Smooth muscle cell (in vitro differentiated cells): ENCODE measurements around the gene CPZ. TPM values are rescaled to one million over a fixed set of nuclear protein-coding genes. Genes with fewer than 3 reads are reported as not detected.

ENCODE experiments used
- DNase-seq: peaks from one replicate; lab custom pipeline; 2025; ENCODE audit not compliant: unreplicated experiment; lab: John Stamatoyannopoulos, UW
- H2AFZ ChIP-seq: fragments of 200-600 bp; sonication (generic); 2 replicates; pipeline ENCODE4 v1.6.0; 2016; ENCODE audit warnings: antibody characterized with exemption, low read depth, mild to moderate bottlenecking
- H3F3A ChIP-seq: fragments of 200-600 bp; sonication (generic); 2 replicates; pipeline ENCODE4 v1.6.0; 2017; ENCODE audit warnings: antibody characterized with exemption, low read depth
- H3K27ac ChIP-seq: fragments of 200-600 bp; sonication (generic); 2 replicates; pipeline ENCODE4 v1.5.1; 2016; ENCODE audit warnings: low read depth, mild to moderate bottlenecking
- H3K27me3 ChIP-seq: fragments of 200-600 bp; sonication (generic); 2 replicates; pipeline ENCODE4 v1.6.1; 2016; ENCODE audit warnings: low read depth, mild to moderate bottlenecking
- H3K36me3 ChIP-seq: fragments of 200-600 bp; sonication (generic); 2 replicates; pipeline ENCODE4 v1.5.1; 2016; ENCODE audit warnings: low read depth
- H3K4me1 ChIP-seq: fragments of 200-600 bp; sonication (generic); 2 replicates; pipeline ENCODE4 v1.5.1; 2016; ENCODE audit warnings: low read depth
- H3K4me2 ChIP-seq: fragments of 200-600 bp; sonication (generic); 2 replicates; pipeline ENCODE4 v1.6.0; 2016; ENCODE audit warnings: mild to moderate bottlenecking
- H3K4me3 ChIP-seq: fragments of 200-600 bp; sonication (generic); 2 replicates; pipeline ENCODE4 v1.5.1; 2016; ENCODE audit warnings: mild to moderate bottlenecking
- H3K79me2 ChIP-seq: fragments of 200-600 bp; sonication (generic); 2 replicates; pipeline ENCODE4 v1.6.0; 2016; ENCODE audit warnings: low read depth, mild to moderate bottlenecking
- H3K9ac ChIP-seq: fragments of 200-600 bp; sonication (generic); 2 replicates; pipeline ENCODE4 v1.6.0; 2016; ENCODE audit warnings: low read depth
- H3K9me3 ChIP-seq: fragments of 200-600 bp; sonication (generic); replicated peaks from 2 replicates; pipeline ENCODE4 v1.5.1; 2016; ENCODE audit warnings: low read depth
- H4K20me1 ChIP-seq: fragments of 200-600 bp; sonication (generic); 2 replicates; pipeline ENCODE4 v1.6.0; 2016; ENCODE audit warnings: low read depth
- WGBS: methylation state at CpG from one replicate; pipeline ENCODE4 v1.1.7; 2016; ENCODE audit warnings: low lambda C conversion rate; 5-methylcytosine and 5-hydroxymethylcytosine counted together
- polyA plus RNA-seq: library from polyadenylated mRNA; unstranded; fragments of >200 nt; fragmentation: Nextera tagmentation; extraction: Ambion mirVana; gene quantifications from 2 replicates; pipeline ENCODE4 v1.2.1, GENCODE V29; 2016
- total RNA-seq: library from RNA; depleted of rRNA; stranded (reverse); fragments of >200 nt; gene quantifications from 2 replicates; pipeline ENCODE4 v1.2.3, GENCODE V29; 2014
- TF ChIP-seq, protein P1 (sequence below): fragments of 200-600 bp; sonication (generic); IDR thresholded peaks from 2 replicates; pipeline ENCODE4 v1.5.1; 2017; ENCODE audit warnings: borderline replicate concordance, mild to moderate bottlenecking, antibody characterized with exemption; ENCODE audit not compliant: insufficient read depth, poor library complexity, severe bottlenecking

CPZ gene
- total and polyA plus RNA-seq, 2 experiments from 2014 or later, result 12.0 to 35.9 TPM

DNA sequence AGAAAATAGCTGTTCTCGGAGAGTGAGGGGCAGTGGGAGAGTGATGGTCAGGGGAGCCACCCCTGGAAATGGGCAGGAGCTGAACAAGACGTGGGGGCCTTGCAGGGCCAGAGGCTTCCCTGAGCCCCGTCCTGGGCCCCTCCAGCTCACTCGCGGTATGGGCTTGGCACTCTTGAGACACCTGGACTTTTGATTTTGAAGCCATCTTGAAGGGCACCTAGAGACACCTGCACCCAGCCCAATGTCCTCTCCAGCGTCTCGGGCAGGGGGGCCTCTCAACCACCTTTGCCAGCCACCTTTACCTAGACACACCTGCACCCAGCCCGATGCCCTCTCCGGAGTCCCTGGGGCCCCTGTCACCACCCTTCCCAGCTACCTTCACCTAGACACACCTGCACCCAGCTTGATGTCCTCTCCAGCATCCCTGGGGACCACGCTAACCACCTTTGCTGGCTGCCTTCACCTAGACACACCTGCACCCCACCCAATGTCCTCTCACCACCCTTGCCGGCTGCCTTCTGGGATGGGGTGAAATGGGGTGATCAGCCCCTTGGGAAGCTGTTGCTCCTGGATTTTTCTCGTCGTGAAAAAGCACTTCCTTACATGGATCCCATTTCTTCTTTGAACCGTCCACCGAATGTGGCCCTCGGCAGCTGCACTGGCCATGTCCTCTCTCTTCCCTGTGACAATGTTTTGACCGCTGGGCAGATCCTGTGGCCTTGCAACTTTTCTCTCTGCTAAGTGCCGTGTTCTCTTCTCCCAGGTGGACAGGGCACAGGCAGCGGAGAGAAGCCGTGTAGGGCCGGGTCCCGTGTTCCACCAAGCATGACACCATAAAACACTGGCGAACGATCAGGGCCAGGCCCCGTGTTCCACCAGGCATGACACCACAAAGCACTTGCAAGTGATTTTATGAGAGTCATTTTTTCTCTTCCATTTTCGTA lies 47.5 kb downstream of the CPZ start:
- Histone ChIP-seq H4K20me1 (no peaks in the 10 kb centered on the region), H3K36me3 (no peaks in the 10 kb centered on the region), H3K79me2 (no peaks in the 10 kb centered on the region), H3K27me3 (peaks cover 18% of the 10 kb centered on the region), H3K27ac (no peak overlapping the region), H3F3A (no peaks in the 10 kb centered on the region), H3K4me3 (no peak overlapping the region), H3K4me2 (no peak overlapping the region), H3K4me1 (no peaks in the 10 kb centered on the region), H2AFZ (no peak overlapping the region), H3K9me3 (no peaks in the 10 kb centered on the region), H3K9ac (no peak overlapping the region)
- 94% methylated on average over 26 of the region's 26 CpGs for WGBS
- no peak for DNase-seq
- TF ChIP-seq, protein P1, sequence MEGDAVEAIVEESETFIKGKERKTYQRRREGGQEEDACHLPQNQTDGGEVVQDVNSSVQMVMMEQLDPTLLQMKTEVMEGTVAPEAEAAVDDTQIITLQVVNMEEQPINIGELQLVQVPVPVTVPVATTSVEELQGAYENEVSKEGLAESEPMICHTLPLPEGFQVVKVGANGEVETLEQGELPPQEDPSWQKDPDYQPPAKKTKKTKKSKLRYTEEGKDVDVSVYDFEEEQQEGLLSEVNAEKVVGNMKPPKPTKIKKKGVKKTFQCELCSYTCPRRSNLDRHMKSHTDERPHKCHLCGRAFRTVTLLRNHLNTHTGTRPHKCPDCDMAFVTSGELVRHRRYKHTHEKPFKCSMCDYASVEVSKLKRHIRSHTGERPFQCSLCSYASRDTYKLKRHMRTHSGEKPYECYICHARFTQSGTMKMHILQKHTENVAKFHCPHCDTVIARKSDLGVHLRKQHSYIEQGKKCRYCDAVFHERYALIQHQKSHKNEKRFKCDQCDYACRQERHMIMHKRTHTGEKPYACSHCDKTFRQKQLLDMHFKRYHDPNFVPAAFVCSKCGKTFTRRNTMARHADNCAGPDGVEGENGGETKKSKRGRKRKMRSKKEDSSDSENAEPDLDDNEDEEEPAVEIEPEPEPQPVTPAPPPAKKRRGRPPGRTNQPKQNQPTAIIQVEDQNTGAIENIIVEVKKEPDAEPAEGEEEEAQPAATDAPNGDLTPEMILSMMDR, result no peak

DNA sequence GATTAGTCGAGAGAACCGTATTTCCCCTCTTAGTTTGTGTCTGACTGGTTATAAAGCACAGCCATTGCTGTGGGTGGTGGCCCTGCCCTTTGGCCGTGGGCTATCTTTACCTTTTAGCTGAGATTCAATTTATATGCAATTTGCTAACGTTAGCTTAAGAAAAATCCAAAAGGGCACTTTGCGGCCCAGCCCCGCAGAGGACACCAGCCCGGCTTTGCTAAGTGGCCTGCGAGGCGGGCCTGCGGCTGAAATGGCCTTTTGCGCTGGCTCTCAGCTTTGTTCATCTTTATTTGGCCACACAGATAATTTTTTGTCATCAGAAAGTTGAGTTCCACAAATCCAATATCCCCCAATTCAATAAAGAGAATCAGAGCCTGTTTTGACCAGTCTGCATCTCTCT lies 48.3 kb downstream of the CPZ start:
- Histone ChIP-seq H4K20me1 (no peaks in the 10 kb centered on the region), H3K79me2 (no peaks in the 10 kb centered on the region), H3K9ac (no peak overlapping the region), H3K4me1 (no peaks in the 10 kb centered on the region), H2AFZ (no peak overlapping the region), H3K9me3 (no peaks in the 10 kb centered on the region), H3K4me2 (no peak overlapping the region), H3K36me3 (no peaks in the 10 kb centered on the region), H3K4me3 (no peak overlapping the region), H3F3A (no peaks in the 10 kb centered on the region), H3K27me3 (peaks cover 18% of the 10 kb centered on the region), H3K27ac (no peak overlapping the region)
- DNase-seq, result no peak
- 92% methylated on average over 11 of the region's 11 CpGs for WGBS
- TF ChIP-seq, protein P1, result no peak

DNA sequence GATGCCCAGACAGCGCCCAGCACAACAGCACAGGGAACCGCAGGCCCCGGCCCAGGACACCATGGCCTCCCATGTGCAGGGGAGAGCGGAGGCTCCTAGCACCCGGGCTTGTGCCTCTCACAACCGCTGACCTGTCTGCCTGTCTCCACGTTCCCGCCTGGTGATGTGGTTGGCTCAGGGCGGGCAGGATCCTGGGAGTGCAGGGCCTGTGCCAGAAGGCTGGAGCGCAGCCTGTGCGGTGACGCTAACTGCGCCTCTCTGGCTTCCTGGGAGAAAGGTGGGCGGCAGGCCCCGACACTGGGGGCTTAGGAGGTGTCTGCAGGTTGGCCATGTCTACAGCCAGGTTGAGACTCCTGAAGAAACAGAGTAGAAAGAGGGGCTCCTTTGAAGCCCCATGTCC lies 48.7 kb downstream of the CPZ start:
- Histone ChIP-seq H3K4me1 (no peaks in the 10 kb centered on the region), H3K79me2 (no peaks in the 10 kb centered on the region), H3K27me3 (peaks cover 18% of the 10 kb centered on the region), H2AFZ (no peak overlapping the region), H3K4me2 (no peak overlapping the region), H3K36me3 (no peaks in the 10 kb centered on the region), H3K9me3 (no peaks in the 10 kb centered on the region), H3K27ac (no peak overlapping the region), H3K4me3 (no peak overlapping the region), H4K20me1 (no peaks in the 10 kb centered on the region), H3F3A (no peaks in the 10 kb centered on the region), H3K9ac (no peak overlapping the region)
- 94% methylated on average over 15 of the region's 15 CpGs for WGBS
- TF ChIP-seq, protein P1, result no peak
- DNase-seq, result no peak
